Fibroblast of the conjunctiva (primary cell): ENCODE results near the gene PEAK3.

ENCODE experiments used
- DNase-seq: peaks from one replicate; pipeline ENCODE4 v3.0.0-alpha.2; 2010; ENCODE audit warnings: low read depth

PEAK3 gene

DNA sequence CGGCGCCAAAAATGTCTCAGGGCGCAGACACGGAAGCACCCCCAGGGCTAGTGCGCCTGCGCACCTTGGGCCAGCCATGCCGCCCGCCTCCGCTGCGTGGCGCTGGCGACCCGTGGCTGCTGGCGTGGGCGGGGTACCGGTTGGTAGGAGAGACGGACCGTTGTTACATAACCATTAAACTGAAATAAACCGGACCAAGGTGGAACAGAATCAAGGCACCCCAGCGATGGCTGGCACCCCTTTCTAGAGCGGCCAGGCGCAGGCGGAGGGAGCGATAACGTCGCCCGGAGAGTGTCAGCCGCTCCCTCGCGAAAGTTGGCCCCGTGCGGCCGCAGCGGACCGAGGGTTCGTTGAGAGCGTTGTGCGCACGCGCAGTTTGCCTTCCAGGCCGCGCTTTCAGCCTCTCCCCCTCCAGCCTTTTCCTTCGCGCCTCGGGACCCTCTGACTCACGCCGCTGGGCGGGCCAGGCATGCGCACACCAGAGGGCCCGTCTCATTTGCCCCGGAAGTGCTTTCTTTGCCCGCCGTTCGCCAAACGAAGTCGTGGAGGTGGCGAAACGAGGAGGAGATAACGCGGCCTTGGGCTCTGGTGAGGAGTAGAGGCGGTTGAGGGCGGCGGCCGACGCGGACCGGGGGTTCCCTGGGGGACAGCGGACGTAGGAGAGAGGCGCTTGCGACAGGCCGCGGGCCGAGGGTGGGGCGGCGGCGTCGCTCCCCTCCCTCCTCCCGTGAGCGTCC, 45.5 kb downstream of the PEAK3 start, which contains the start of the genes PLEKHJ1 and SF3A2:
PLEKHJ1 (minus strand) TSS at position 16 of the 737 bp plus-strand sequence. CDS start 81 bp downstream, outside the sequence.
SF3A2 (plus strand) TSS at position 511 of the 737 bp plus-strand sequence. CDS start 6,595 bp downstream, outside the sequence.
- DNase-seq, result peak; percentile 95

DNA sequence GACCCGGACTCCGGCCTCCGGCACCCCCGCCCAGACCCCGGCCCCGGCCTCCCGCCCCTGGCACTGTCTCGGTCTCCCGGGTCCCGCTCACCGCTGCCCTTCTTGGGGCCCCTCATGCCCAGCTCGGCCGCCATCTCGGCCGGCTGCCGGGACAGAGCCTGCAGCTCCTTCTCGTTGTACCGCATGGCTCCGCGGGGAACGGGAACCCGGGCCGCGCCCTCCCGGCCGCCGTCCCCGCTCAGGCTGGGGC, 46.0 kb downstream of the PEAK3 start:
- DNase-seq, result no peak

DNA sequence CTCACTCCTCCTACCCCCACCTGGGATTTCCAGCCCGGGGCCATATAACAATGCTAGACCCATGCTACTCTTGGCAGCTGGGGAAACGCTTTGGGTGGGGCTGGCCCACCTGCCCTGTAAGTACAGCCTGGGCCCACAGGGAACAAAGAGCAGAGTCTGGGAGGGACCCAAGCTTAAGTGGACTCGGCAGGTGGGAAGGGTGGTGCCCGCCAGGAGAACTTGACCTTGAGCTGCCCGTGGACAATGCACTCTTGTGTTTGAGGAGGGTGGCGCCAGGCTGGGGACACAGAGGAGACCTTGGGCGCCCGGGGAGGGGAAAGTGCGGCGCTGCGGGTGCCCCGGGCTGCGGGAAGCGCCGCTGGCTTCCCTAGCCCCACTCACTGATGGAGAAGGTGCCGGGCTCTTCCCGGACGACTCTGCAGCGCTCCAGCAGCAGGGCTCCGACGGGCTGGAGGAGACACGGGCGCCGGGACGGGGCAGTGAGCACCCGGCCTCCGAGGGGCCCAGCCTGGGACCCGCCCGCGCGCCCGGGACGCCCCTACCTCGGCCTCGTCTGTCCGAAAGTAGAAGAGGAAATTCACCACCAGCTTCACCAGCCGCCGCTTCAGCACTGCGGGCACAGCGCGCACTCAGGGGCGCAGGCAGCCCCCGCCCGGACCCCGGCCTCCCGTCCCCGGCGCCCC, 46.5 kb downstream of the PEAK3 start:
- DNase-seq, result no peak

DNA sequence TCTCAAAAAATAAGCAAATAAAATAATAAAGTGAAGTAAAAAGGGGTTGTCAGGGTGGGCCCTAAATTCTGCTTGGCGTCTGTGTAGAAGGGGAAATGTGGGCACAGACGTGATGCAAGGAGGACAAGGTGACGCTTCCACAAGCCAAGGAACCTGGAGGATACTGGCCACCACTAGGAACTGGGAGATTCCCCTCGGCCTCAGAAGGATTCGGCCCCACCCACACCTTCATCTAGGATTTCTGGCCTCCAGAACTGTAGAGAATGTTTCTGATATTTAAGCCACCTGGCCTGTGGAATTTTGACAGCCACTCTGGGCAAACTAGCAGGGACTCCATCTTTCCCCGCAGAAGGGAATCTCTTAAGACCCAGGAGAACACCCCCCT, 47.0 kb downstream of the PEAK3 start:
- no peak for DNase-seq

DNA sequence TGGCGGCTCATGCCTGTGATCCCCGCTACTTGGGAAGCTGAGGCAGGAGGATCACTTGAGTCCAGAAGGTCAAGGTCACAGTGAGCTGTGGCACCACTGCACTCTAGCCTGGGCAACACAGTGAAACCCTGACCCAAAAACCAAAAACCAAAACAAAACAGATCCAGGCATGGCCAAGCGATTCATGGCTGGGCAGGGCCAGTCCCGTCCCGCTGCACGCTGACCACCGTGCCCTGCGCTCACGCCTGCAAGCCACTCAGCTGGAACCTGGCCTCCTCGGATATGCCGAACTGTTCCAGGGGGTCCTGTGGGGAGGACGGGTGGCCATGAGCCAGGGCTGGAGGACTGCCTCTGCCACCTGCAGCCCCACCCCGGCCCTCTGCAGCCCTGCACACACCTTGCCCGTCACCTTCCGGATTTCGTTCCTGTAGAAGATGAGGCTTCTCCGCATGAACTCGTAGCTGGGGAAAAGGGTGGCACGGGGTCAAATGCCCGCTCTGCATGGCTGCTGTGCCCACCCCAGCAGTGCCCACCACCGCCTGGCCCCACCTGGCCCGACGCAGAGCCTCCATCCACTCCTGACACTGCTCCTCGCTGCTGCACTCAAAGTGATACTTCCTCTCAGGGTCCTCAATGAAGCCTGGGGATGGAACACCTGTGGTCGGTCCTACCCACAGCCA, 48.2 kb downstream of the PEAK3 start:
- no peak for DNase-seq

DNA sequence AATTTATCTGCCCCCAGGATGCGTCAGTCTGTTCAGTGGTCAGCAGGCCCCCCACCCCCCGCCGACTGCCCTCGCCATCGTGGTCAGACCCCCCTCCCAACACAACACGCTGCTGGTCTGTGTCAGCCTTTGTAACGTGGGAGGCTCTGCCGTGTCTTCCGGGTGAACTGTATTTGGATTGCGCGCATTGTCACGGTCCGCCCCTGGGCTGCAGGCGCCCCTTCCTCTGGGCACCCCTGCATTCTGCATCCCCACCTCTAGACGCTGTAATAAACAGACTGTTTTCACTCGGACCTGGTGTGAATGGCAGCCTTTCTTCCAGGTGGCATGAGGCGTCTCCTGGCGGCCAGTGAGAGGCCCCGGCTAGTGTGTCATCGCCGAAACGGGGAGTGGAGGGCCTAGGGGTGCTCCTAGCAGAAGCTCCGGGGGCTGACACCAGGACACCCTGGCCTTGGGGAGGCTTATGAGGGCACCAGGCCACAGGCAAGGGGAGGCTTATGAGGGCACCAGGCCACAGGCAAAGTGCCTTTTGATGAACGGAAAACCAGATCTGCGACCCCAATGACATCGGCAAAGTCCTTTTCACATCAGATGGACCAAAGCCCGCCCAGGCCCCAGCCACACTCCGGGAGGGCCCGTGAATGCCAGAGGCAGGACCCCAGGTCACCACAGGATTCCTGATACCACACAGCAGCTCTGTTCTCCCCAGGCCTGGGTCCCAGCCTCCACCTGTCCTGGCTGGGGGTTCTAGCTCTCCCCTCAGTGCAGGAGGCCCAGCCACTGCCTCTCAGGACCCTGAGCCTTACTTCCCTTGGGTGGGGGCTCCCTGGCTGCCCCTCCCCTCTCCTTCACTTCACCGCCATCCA, 49.5 kb downstream of the PEAK3 start:
- DNase-seq, result no peak

DNA sequence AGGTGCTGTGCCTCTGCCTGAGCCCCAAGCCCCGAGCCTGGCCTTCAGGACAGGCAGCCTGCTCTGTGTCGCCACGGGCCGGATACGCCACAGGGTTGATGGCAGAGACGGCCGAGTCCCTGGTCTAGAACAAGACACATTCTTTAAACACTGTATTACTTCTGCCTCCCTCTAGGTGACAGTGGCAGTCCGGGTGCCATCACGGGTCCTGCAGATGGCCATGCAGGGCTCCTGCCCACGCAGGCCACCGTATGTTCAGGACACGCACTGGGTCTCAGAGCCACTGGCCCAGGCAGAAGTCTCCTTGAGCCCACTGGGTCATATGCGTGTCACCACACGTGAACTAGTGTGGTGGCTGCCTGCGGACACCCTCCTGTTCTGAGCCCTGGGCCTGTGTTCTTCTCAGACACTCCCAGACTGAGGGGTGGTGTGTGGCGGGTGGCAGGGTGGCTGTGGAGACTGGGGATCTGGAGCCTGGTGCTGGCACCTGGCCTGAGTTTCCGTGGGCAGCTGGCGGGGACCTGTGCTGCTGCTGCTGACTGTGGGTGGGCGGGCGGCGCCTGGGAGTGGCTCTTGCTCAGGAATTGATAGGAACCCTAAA, 50.3 kb downstream of the PEAK3 start:
- no peak for DNase-seq

DNA sequence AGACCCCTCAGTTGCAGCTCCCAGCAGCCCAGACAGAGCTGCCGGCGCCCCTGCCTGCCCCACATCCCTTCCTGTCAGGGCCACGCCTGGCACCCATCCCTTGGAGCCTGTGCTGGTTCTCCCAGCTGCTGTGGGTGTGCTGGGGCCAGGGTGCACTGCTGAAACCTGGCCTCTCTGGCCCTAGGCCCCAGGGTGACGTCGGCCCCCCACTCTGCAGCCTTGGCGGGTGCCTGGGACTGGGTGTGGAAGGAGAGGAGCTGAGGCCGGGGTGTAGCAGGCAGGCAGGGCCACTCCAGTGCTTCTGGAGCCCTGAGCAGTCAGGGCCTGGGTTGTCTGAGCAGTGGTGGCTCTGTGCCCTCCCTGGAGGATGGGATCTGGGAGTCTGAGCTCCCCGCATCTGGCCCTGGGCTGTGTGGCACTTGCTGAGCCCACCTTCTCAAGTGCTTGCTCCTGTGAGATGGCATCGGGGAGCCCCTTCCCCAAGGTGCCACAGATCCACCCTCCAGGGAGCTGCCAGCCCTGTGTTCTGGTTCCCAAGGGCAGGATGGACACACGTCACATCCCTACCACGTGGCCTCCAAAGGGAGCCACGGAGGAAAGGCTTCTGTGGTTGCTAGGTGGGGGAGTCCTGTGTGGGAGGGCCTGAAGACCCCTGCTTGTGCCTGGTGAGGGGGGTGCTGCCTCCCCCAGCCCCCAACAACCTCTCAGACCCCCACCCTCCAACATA, 51.0 kb downstream of the PEAK3 start:
- no peak for DNase-seq

DNA sequence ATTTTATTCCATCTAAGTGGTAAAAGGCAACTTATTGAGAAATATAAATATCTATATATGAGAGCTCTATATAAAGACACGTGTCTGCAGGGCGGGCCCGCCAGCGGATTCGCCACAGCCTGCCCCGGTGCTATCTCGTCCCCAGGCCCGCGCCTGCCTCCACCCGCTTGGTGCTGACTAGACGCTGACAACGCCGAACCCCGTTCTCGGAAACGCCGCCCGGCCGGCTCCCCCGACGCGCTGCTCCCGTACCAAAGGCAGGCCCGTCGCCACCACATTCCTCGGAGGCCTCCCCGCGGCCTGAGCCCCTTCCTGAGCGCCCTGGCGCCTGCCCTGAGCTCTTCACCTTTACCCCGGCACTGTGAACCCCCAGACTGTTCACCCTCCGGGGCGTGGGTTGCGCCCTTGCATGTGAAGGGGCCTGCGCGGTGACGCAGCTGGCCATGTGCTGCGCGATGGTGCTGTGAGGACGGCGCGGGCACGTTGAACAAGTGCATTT, 51.9 kb downstream of the PEAK3 start:
- DNase-seq, result no peak

DNA sequence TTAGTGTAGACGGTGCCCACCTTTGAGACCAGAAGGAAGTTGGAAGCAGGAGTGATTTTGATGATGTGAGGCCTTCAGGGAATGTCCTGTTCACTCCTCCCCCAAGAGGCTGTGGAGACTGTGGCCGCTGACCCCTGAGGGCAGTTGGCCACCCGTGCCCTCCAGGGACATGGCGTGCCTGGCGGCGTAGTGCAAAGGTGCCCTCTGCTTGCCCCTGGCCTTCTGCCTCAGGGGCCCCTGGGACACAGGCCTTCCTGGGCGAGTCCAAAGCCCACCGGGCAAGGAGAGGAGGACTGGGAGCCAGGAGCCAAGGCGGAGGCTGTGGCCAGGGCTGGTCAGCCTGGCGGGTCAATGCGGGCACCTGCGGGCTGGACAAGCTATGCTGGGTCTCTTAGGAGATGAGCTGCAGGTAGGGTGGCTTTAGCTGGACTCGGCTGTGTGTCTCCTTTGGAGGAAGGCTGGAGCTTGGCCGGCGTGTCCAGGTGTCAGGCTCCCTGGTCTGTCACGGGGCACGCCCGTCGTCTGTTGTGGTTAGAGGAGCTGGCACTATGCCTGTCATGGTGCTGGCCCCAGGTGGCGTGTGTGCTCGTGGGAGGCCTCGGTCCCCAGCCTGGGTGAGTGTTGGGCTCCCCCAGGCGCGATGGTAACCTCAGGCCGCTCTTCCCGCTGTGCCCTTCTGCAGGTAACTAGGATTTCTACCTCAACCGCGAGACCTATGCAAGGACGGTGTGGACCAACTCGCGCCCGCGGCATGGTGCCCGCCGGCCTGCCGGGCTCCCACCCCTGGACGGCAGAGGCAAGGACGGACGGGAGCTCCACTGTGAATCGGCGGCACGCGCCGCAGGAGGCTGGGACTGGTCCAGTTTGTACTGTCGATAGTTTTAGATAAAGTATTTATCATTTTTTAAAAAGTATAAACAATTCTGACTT, 52.6 kb downstream of the PEAK3 start:
- no peak for DNase-seq

DNA sequence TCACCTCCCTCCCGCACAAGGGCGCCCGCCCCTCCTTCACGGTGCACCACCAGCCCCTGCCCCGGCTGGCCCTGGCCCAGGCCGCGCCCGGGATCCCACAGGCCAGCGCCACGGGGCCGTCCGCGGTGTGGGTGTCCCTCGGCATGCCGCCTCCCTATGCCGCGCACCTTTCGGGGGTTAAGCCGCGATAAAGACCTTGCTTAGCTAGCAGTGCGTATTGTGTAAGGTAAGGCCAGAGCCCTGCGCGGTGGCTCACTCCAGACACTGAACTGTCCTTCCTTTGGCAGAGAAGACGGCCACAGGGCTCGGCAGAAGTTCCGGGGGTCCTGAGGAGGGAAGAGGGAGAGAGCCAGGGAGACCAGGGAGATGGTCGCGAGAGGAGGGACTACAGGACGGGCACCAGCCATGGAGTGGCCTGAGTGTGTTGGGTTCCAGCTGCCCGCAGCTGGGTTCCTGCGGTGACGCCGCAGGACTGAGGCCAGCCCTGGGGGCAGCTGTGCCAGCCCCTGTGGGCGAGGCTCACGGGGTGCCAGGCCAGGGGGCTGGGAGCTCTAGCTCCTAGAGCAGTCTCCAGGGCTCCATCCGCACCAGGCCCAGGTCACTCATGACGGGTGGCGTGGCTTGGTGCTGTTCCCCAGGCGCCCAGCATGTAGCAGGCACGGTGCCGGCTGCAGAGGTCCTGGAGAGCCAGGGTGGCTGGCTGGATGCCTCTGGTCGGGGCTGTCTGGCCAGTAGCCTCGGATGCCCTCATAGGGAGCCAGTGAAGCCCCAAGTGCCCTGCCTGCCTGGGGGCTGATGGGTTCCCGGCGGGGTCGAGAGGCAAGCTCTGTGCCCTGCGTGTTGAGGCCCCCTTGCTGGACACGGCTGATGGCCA, 53.6 kb downstream of the PEAK3 start:
- DNase-seq, result no peak

DNA sequence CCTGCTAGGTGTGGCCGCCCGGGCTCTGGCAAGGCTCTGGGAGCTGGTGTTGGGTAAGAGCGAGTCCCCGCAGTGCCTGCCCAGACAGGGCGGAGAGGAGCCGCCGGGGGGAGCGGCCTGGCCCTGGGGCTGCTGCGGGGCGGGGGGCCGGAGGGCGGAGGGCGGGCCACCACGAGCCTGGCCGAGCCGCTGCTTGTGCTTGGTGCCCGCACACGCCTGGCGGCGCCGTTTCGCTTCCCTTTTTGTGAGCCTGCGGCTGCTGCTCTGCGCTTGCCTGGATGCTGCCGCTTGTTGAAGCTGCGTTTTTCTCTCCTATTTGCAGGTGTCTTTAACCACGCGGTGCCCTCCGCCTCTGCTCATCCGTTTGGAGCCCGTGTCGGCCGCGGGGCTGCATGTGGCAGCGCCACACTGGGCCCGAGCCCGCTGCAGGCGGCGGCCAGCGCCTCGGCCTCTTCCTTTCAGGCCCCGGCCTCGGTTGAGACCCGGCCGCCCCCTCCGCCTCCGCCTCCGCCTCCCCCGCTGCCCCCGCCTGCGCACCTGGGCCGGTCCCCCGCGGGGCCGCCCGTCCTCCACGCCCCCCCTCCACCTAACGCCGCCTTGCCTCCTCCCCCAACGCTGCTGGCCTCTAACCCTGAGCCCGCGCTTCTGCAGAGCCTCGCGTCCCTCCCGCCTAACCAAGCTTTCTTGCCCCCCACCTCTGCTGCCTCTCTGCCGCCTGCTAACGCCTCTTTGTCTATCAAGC, 54.4 kb downstream of the PEAK3 start:
- no peak for DNase-seq

DNA sequence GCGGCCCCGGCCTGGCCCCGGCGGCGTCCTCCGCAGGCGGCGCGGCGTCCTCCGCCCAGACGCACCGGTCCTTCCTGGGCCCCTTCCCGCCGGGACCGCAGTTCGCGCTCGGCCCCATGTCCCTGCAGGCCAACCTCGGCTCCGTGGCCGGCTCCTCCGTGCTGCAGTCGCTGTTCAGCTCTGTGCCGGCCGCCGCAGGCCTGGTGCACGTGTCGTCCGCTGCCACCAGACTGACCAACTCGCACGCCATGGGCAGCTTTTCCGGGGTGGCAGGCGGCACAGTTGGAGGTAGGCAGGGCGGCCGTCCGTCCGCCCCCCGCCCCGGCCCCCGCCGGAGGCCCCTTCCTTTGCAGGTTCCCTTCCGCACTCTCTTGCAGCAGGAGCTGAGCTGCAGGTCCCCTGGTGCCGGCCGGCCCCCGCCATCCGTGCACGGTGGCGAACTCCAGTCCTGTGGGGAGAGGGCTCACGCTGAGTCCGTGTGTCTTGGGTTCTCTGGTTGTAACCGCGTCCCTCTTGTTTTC, 55.1 kb downstream of the PEAK3 start:
- DNase-seq, result no peak

DNA sequence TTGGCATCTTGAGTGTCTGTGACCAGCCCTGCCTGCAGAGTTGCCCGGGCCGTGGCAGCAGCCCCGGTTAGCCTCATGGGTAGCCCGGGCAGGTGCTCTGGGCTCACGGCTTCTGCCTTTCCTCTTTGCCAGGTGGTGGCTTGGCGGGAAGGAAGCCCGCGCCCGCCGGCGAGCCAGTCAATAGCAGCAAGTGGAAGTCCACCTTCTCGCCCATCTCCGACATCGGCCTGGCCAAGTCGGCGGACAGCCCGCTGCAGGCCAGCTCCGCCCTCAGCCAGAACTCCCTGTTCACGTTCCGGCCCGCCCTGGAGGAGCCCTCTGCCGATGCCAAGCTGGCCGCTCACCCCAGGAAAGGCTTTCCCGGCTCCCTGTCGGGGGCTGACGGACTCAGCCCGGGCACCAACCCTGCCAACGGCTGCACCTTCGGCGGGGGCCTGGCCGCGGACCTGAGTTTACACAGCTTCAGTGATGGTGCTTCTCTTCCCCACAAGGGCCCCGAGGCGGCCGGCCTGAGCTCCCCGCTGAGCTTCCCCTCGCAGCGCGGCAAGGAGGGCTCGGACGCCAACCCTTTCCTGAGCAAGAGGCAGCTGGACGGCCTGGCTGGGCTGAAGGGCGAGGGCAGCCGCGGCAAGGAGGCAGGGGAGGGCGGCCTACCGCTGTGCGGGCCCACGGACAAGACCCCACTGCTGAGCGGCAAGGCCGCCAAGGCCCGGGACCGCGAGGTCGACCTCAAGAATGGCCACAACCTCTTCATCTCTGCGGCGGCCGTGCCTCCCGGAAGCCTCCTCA, 55.7 kb downstream of the PEAK3 start:
- no peak for DNase-seq

DNA sequence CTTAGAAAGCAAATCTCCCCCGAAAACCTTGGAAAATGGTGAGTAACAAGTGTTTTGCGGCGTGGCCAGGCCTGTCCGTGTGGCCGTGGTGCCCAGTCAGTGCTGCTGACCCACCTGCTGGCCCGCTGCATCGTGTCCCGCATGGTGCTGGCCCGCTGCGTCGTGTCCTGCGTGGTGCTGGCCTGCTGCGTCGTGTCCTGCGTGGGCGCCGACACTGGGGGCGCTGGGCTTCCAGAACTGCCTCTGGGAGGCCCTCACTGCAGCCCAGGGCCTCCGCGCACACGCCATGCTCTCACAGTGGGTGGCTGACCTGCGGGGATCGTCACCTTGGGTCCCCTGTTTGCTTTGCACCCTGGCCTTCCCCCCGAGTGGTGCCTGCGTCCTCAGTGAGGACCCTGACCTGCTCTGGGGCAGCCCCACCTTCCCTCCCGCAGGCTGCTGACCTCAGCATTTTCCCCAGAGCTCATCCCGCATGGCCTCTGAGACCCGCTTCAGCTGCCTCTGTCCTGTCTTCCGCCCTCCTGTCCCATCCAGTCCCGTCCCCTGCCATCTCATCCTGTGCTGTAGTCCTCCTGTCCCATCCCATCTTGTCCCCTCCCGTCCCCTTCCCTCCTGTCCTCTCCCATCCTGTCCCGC, 56.4 kb downstream of the PEAK3 start:
- DNase-seq, result no peak

DNA sequence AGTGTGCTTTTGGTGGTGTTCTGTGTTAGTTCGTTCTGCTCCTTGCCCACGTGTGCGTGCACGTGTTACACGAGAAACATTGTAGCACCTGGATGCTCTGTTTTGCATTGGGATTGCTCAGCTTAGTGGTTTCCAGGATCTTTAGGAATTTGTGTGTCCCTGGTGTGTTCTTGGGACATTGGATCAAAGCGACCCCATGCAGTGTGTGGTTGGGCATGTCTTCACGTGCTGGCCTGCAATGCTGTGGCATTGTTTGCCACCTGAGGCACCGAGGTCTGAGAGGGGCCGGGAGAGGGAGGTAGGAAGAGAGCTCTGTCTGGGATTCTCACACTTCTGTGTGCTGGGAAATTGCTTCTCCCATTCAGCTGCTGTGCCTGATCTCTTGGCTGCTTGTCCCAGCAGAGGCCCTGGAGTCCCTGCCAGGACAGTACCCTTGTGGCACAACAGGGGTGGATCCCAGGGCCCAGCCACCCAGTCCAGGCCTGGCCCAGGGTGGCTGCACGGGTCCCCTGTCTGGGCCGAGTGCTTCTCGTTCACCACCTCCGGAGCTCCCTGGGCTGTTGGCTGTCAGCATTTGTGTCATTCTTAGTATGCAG, 57.1 kb downstream of the PEAK3 start:
- DNase-seq, result no peak
